Measurements from ENCODE around the gene NCOA5. TPM values are rescaled to one million over a fixed set of nuclear protein-coding genes. Genes with fewer than 3 reads are reported as not detected.
"Not testable (repeated sequence)": the region's sequence is repeated elsewhere in the genome, so short reads cannot be mapped to it uniquely, and the experiment has no call there.

Gene NCOA5
- total RNA-seq, 2 donors from 2014 or later, result 11.9 to 13.7 TPM

DNA sequence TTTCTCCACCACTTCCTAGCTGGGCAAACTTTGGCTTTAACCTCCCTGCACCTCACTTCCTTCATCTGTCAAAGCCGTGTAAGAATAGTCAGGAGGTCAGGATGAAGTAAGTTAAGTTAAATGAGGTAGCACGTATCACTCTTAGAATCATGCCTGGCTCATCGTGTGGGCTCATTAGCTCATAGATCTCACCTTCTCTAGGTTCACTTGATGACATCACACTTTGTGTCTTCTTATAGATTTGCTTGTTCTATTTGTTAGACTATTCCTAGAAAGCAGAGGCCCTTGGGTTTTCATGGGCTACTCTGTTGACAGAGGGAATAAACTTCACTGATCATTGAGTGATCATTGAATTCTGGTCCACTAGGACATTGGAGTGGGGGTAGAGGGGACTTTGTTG, 12.2 kb upstream of the NCOA5 start:
- 69 to 80% methylated on average over 3 of the region's 3 CpGs for WGBS, 2 donors
- no peak for TF ChIP-seq POLR2A (IDR thresholded peaks at IDR 0.05)
- TF ChIP-seq, protein P1, sequence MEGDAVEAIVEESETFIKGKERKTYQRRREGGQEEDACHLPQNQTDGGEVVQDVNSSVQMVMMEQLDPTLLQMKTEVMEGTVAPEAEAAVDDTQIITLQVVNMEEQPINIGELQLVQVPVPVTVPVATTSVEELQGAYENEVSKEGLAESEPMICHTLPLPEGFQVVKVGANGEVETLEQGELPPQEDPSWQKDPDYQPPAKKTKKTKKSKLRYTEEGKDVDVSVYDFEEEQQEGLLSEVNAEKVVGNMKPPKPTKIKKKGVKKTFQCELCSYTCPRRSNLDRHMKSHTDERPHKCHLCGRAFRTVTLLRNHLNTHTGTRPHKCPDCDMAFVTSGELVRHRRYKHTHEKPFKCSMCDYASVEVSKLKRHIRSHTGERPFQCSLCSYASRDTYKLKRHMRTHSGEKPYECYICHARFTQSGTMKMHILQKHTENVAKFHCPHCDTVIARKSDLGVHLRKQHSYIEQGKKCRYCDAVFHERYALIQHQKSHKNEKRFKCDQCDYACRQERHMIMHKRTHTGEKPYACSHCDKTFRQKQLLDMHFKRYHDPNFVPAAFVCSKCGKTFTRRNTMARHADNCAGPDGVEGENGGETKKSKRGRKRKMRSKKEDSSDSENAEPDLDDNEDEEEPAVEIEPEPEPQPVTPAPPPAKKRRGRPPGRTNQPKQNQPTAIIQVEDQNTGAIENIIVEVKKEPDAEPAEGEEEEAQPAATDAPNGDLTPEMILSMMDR (IDR thresholded peaks at IDR 0.05), result no peak
- no peak for ATAC-seq

DNA sequence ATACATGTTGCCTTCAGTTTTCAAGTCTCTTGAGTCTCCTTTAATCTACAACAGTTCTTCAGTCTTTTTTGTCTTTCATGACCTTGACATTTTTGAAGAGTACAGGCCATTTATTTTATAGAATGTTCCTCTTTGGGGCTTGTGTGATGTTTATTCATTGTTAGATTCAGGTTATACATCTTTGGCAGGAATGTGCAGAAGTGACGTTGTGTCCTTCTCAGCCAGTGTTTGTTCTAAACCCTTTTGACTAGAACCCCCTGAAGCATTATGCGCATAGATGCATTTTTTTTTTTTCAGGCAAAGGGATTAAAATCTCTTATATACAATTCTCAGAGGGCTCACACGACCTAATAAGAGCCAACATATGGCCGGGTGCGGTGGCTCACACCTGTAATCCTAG, 11.2 kb upstream of the NCOA5 start:
- H3K27me3 ChIP-seq, result peaks cover 0 to 3% of the 10 kb centered on the region in 2 donors
- TF ChIP-seq, protein P1 (IDR thresholded peaks at IDR 0.05), result no peak
- no peak for TF ChIP-seq POLR2A (IDR thresholded peaks at IDR 0.05)
- no peaks in the 10 kb centered on the region for H3K36me3 ChIP-seq (replicated peaks in 1 of 2; ENCODE audit: insufficient read depth in 1 of 2, low read depth in 2 of 2)
- H3K4me3 ChIP-seq, result no peak overlapping the region
- no peak for ATAC-seq
- H3K27ac ChIP-seq, result no peak overlapping the region
- H3K9me3 ChIP-seq, result no peaks in the 10 kb centered on the region
- no peak for DNase-seq
- WGBS, 2 donors, result 73 to 76% methylated on average over 5 of the region's 5 CpGs
- intact Hi-C loops (cut with DNase I), result no loop called here
- no peaks in the 10 kb centered on the region for H3K4me1 ChIP-seq

More for the DNA sequence above, 12.2 kb upstream of the NCOA5 start:
- Histone ChIP-seq H3K27ac (no peak overlapping the region), H3K4me3 (no peak overlapping the region), H3K9me3 (no peaks in the 10 kb centered on the region), H3K27me3 (peaks cover 0 to 3% of the 10 kb centered on the region in 2 donors), H3K4me1 (no peaks in the 10 kb centered on the region), H3K36me3 (replicated peaks in 1 of 2; ENCODE audit: insufficient read depth in 1 of 2, low read depth in 2 of 2) (no peaks in the 10 kb centered on the region)
- DNase-seq, result no peak
- intact Hi-C loops (cut with DNase I), result no loop called here

DNA sequence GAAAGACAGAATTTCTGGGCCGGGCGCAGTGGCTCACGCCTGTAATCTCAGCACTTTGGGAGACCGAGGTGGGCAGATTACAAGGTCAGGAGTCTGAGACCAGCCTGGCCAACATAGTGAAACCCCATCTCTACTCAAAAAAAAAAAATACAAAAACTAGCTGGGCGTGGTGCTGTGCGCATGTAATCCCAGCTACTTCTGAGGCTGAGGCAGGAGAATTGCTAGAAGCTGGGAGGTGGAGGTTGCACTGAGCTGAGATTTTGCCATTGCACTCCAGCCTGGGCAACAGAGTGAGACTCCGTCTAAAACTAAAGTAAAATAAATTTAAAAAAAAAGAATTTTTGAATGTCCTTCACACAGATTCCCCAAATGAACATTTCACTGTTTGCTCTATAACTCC, 10.7 kb upstream of the NCOA5 start:
- H3K4me1 ChIP-seq; H3K27me3 ChIP-seq; DNase-seq; intact Hi-C loops (cut with DNase I); H3K36me3 ChIP-seq (replicated peaks in 1 of 2; ENCODE audit: insufficient read depth in 1 of 2, low read depth in 2 of 2); H3K27ac ChIP-seq; H3K9me3 ChIP-seq; ATAC-seq; H3K4me3 ChIP-seq: not testable (repeated sequence)
- 76 to 88% methylated on average over 7 of the region's 7 CpGs for WGBS, 2 donors

DNA sequence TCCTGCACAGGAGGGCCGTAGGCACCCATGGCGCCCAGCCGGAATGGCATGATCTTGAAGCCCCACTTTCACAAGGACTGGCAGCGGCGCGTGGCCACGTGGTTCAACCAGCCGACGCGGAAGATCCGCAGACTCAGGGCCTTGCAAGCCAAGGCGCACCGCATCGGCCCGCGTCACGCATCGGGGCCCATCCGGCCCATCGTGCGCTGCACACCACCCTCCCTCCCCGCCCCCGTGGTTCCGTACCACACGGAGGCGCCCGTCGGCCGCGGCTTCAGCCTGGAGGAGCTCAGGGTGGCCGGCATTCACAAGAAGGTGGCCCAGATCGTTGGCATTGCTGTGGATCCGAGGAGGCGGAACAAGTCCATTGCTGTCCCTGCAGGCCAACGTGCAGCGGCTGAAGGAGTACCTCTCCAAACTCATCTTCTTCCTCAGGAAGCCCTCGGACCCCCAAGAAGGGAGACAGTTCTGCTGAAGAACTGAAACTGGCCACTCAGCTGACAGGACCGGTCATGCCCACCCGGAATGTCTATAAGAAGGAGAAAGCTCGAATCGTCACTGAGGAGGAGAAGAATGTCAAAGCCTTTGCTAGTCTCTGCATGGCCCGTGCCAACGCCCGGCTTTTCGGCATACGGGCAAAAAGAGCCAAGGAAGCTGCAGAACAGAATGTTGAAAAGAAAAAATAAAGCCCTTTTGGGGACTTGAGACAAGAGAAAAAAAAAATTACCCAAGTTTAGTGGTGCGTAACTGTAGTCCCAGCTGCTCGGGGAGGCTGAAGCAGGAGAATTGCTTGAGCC, 9.9 kb upstream of the NCOA5 start:
- Histone ChIP-seq H3K27me3 (peaks cover 0 to 3% of the 10 kb centered on the region in 2 donors), H3K36me3 (replicated peaks in 1 of 2; ENCODE audit: insufficient read depth in 1 of 2, low read depth in 2 of 2) (no peaks in the 10 kb centered on the region), H3K4me1 (no peaks in the 10 kb centered on the region), H3K9me3 (no peaks in the 10 kb centered on the region), H3K4me3 (no peak overlapping the region), H3K27ac (no peak overlapping the region)
- TF ChIP-seq, protein P1 (IDR thresholded peaks at IDR 0.05), result no peak
- no peak for TF ChIP-seq POLR2A (IDR thresholded peaks at IDR 0.05)
- 27 to 46% methylated on average over 27 to 47 of the region's 48 CpGs for WGBS, 2 donors
- no peak for ATAC-seq
- DNase-seq, result peak in 1 of 4 donors; percentile 30
- intact Hi-C loops (cut with DNase I), result no loop called here

DNA sequence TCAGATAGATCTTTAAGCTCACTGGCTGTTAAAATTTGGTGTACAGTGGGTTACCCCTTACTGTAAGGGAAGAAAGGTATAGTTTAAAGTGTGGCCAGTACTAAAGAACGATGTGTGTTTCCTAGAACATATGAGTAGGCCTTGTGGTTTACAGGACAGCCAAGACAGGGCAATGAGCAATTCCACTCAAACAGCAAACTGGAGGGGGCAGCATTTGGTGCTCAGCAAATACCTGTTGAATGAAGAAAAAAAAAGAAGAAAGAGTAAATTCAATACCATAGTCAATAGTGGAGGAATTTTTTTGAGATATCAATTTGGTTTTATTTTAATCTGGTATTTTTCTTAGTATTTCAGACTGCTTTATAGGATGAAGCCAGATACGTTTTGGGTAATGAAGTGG, 3.8 kb upstream of the NCOA5 start:
- no peak for DNase-seq
- Histone ChIP-seq H3K36me3 (replicated peaks in 1 of 2; ENCODE audit: insufficient read depth in 1 of 2, low read depth in 2 of 2) (no peaks in the 10 kb centered on the region), H3K9me3 (no peaks in the 10 kb centered on the region), H3K4me1 (peaks cover 1% of the 10 kb centered on the region), H3K4me3 (no peak overlapping the region), H3K27ac (no peak overlapping the region), H3K27me3 (no peaks in the 10 kb centered on the region)
- intact Hi-C loops (cut with DNase I), result no loop called here
- TF ChIP-seq POLR2A (IDR thresholded peaks at IDR 0.05), result no peak
- TF ChIP-seq, protein P1 (IDR thresholded peaks at IDR 0.05), result no peak
- WGBS, 2 donors, result 51 to 60% methylated on average over 2 of the region's 2 CpGs
- ATAC-seq, result no peak

DNA sequence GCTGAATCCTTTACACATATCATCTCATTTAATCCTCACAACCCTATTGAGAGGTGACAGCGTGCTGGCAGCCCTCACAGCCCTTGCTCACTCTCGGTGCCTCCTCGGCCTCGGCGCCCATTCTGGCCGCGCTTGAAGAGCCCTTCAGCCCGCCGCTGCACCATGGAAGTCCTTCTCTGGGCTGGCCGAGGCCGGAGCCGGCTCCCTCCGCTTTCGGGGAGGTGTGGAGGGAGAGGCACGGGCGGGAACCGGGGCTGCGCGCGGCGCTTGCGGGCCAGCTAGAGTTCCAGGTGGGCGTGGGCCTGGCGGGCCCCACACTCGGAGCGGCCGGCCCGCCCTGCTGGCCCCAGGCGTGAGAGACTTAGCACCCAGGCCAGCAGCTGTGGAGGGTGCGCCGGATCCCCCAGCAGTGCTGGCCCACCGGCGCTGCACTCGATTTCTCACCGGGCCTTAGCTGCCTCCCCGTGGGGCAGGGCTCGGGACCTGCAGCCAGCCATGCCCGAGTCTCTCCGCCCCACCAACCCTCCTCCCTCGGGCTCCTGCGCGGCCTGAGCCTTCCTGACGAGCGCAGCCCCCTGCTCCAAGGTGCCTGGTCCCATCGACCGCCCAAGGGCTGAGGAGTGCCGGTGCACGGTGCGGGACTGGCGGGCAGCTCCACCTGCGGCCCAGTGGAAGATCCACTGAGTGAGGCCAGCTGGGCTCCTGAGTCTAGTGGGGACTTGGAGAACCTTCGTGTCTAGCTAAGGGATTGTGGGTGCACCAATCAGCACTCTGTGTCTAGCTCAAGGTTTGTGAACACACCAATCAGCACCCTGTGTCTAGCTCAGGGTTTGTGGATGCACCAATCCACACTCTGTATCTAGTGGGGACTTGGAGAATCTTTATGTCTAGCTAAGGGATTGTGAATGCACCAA, 2.1 kb upstream of the NCOA5 start:
- WGBS, 2 donors, result 90 to 92% methylated on average over 9 to 52 of the region's 52 CpGs
- ATAC-seq; H3K4me3 ChIP-seq; H3K27me3 ChIP-seq; H3K9me3 ChIP-seq; H3K27ac ChIP-seq; DNase-seq; H3K36me3 ChIP-seq (replicated peaks in 1 of 2; ENCODE audit: insufficient read depth in 1 of 2, low read depth in 2 of 2); intact Hi-C loops (cut with DNase I): not testable (repeated sequence)
- H3K4me1 ChIP-seq, result peaks cover 16% of the 10 kb centered on the region

Measured in body of pancreas (tissue), 4 donors.